GM23338 (cell line): ENCODE measurements around the gene NFATC1.

Experiments
- CREB1 ChIP-seq: fragments of 250-450 bp; sonication (Bioruptor Pico); IDR thresholded peaks from 2 replicates; pipeline ENCODE4 v1.5.0; 2020; ENCODE audit warnings: low read depth, mild to moderate bottlenecking, moderate library complexity
- CTCF ChIP-seq, 2 experiments: fragments of 200-600 bp in 1 of 2; sonication (generic) in 1 of 2; conservative IDR thresholded peaks; 2 replicates each; pipeline versions ENCODE4 v1.5.1 to v1.6.1; 2016 to 2017; ENCODE audit warnings: antibody characterized with exemption in 2 of 2, low read depth in 2 of 2, mild to moderate bottlenecking in 2 of 2, moderate library complexity in 1 of 2
- EZH2 ChIP-seq: fragments of 200-600 bp; sonication (generic); IDR thresholded peaks from one replicate; pipeline ENCODE4 v1.8.0; 2017; ENCODE audit warnings: antibody characterized with exemption, mild to moderate bottlenecking, low read depth; ENCODE audit not compliant: unreplicated experiment
- EZH2phosphoT487 ChIP-seq: fragments of 200-600 bp; sonication (generic); IDR thresholded peaks from one replicate; pipeline ENCODE4 v1.8.1; 2018; ENCODE audit warnings: antibody characterized with exemption; ENCODE audit not compliant: unreplicated experiment
- POLR2AphosphoS5 ChIP-seq: IDR thresholded peaks from 2 replicates; pipeline ENCODE4 v1.6.1; 2016; ENCODE audit warnings: antibody characterized with exemption, low read depth
- REST ChIP-seq: IDR thresholded peaks from one replicate; pipeline ENCODE4 v1.6.1; 2018; ENCODE audit warnings: antibody characterized with exemption; ENCODE audit not compliant: unreplicated experiment
- ZNF114 ChIP-seq: fragments of 250-450 bp; sonication (Bioruptor Pico); IDR thresholded peaks from 2 replicates; pipeline ENCODE4 v1.5.0; 2020; ENCODE audit warnings: mild to moderate bottlenecking, moderate library complexity

- no peak for TF ChIP-seq CTCF (conservative IDR thresholded peaks at IDR 0.05; ENCODE audit: low read depth in 2 of 2)
- no peak for TF ChIP-seq EZH2phosphoT487
- no peak for TF ChIP-seq EZH2
- no peak for TF ChIP-seq ZNF114 (CRISPR knock-in tag)
- no peak for TF ChIP-seq POLR2AphosphoS5
- TF ChIP-seq REST = no peak
- TF ChIP-seq CREB1 (CRISPR knock-in tag) = no peak
Observed at GRCh38 chr18:79467126-79467525, 71.4 kb downstream of the NFATC1 start.
